NT2/D1 (cell line): ENCODE measurements around the gene C16orf86.

Experiments used
- DNase-seq: peaks from one replicate; pipeline ENCODE4 v3.0.0-alpha.2; 2011; ENCODE audit warnings: low read depth, low spot score
- H3K27me3 ChIP-seq: 2 replicates; pipeline ENCODE4 v1.6.0; 2011; ENCODE audit warnings: mild to moderate bottlenecking; ENCODE audit not compliant: insufficient read length, insufficient read depth
- H3K36me3 ChIP-seq: 2 replicates; pipeline ENCODE4 v1.6.1; 2011; ENCODE audit warnings: mild to moderate bottlenecking, low read length, mixed read lengths; ENCODE audit not compliant: insufficient read depth, insufficient read length
- H3K4me1 ChIP-seq: 2 replicates; pipeline ENCODE4 v1.5.1; 2011; ENCODE audit not compliant: insufficient read depth, insufficient read length
- H3K4me3 ChIP-seq: 2 replicates; pipeline ENCODE4 v1.5.1; 2011; ENCODE audit warnings: low read depth; ENCODE audit not compliant: insufficient read length
- H3K9ac ChIP-seq: 2 replicates; pipeline ENCODE4 v1.6.0; 2011; ENCODE audit warnings: low read depth; ENCODE audit not compliant: insufficient read length
- H3K9me3 ChIP-seq: 2 replicates; pipeline ENCODE4 v1.5.1; 2011; ENCODE audit warnings: mild to moderate bottlenecking, low read length; ENCODE audit not compliant: insufficient read depth
- SUZ12 ChIP-seq: IDR thresholded peaks from 2 replicates; pipeline ENCODE4 v1.6.1; 2011; ENCODE audit not compliant: insufficient read length, insufficient read depth; ENCODE audit errors: extremely low read depth
- YY1 ChIP-seq: IDR thresholded peaks from 2 replicates; pipeline ENCODE4 v1.6.1; 2011; ENCODE audit not compliant: insufficient read length, insufficient read depth
- ZNF274 ChIP-seq: IDR thresholded peaks from 2 replicates; pipeline ENCODE4 v1.6.1; 2011; ENCODE audit warnings: mild to moderate bottlenecking, low read depth, low read length

Gene C16orf86

DNA sequence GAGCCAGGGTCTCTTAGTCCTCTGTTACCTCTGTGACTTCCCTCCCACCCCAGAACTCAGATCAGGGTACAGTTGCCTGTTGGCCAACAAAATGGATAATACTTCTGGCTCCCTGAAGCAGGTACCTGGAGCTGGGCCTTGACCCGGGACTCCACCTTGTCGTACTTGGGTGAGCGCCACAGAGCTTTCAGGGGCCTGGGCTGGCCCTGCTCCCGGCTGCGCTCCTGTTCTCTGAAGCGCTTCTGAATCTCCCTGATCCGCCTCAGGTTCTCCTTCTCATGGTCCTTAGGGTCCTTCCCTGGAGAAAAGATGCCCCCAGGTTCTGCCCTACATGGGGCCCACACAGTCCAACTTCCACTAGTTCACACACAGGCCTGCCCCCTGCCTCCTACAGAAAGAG, 1.7 kb upstream of the C16orf86 start:
- TF ChIP-seq ZNF274 (no peak), YY1 (no peak), SUZ12 (no peak)
- H3K27me3 ChIP-seq: peaks cover 18% of the 10 kb centered on the region
- H3K4me3 ChIP-seq: no peak overlapping the region
- no peaks in the 10 kb centered on the region for H3K9me3 ChIP-seq
- DNase-seq: no peak
- peaks cover 32% of the 10 kb centered on the region for H3K36me3 ChIP-seq
- peaks cover 26% of the 10 kb centered on the region for H3K4me1 ChIP-seq
- H3K9ac ChIP-seq: no peak overlapping the region

DNA sequence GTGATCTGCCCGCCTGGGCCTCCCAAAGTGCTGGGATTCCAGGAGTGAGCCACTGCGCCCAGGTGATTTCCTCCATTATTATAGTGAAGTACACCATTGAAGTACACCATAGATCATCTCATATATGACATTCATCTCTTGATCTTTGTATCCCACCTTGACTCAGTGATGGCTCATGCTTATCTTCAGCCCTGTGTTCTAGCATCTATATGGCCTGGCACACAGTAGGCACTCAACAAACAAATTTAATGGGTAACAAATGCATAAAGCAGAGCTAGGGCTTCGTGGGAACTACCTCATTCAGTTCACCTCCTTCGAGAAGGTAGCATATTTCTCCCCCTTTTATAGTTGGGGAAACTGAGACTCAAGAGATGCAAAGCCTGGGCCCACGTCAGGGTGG, 1.0 kb upstream of the C16orf86 start:
- Histone ChIP-seq H3K9me3 (no peaks in the 10 kb centered on the region), H3K27me3 (peaks cover 18% of the 10 kb centered on the region), H3K4me1 (peaks cover 26% of the 10 kb centered on the region), H3K36me3 (peaks cover 32% of the 10 kb centered on the region), H3K9ac (peak overlapping the region; percentile 77), H3K4me3 (peak overlapping the region; percentile 78)
- no peak for DNase-seq
- no peak for TF ChIP-seq ZNF274
- no peak for TF ChIP-seq SUZ12
- TF ChIP-seq YY1: no peak

DNA sequence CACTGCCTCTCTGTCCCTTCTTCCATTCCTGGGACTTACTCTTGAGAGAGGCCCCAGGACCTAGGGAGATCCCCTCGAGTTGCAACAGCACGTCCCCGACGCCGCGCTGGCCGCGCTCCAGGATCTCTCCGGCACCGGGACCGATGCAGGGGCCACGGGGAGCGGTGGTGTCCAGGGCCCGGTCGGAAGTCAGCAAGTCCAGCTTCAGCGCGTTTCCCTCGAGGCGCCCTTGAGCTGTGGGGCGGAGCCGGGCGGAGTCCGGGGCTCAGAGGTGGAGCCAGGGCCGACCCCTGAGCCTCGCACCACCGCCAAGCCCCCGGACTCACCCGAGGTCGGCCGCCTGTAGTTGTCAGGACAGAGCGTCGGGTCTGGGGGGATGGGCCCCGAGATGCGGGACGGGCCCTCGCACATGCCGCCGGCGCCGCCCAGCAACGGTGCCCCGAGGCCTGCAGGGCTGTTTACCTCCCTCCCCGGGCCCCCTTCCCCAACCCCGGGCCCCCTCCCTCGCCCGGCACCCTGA, 522 bp upstream of the C16orf86 start:
- peak overlapping the region; percentile 77 for H3K9ac ChIP-seq

DNA sequence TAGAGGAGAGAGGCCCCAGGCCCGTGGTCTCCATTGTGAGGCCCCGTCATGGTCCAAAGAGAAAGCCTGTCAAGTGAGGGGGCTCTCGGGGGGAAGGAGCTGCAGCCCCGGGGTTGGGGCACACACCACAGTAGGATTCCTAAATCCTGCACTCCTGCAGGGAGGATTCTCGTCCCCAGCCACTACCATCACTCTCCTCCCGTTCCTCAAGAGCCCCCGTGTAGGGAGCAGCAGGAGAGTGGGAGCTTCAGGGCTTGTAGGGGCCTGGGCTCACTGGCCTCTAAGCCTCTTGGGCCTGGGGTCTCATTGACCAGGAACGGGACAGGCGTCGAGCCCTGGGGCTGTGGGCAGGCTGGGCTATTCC, 821 bp downstream of the C16orf86 start:
- Histone ChIP-seq H3K27me3 (peaks cover 3% of the 10 kb centered on the region), H3K4me3 (peak overlapping the region; percentile 78), H3K4me1 (peaks cover 17% of the 10 kb centered on the region), H3K36me3 (peaks cover 29% of the 10 kb centered on the region), H3K9me3 (no peaks in the 10 kb centered on the region), H3K9ac (peak overlapping the region; percentile 80)
- no peak for TF ChIP-seq ZNF274
- no peak for TF ChIP-seq YY1
- no peak for TF ChIP-seq SUZ12
- DNase-seq: no peak

More for the DNA sequence above, 522 bp upstream of the C16orf86 start:
- Histone ChIP-seq H3K4me1 (peaks cover 23% of the 10 kb centered on the region), H3K9me3 (no peaks in the 10 kb centered on the region), H3K27me3 (peaks cover 16% of the 10 kb centered on the region), H3K36me3 (peaks cover 32% of the 10 kb centered on the region), H3K4me3 (peak overlapping the region; percentile 78)
- DNase-seq: no peak
- TF ChIP-seq SUZ12: no peak

DNA sequence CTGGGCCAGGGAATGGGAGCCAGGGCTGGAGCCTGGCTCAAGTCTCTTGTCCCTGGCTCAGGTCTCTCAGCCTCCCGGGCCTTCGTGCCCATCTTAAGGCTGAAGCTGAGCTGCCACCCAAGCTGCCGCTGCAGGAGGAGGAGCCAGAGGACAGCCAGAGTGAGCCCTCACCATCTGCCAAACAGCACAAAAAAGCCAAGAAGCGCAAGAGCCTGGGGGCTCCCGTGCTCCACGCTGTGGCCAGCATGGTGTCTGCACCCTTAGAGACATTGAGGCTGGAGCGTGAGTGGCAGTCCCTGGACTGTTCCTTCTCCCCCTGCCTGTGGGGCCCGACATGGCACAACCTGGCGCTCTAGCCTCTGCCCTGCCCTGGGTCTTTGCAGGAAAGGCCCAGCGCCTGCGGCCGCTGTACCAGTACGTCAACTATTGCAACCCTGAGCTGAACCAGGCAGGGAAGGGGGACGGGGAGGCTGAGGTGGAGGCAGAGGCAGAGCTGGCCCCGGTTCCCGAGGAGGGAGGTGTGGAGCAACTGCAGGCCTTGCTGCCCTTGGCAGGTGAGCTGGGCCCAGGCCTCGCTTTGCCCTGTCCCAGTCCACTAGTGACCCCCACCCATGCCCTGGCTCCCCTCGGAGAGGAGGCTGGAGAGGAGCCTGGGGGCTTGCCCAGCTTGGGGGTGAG, 1.3 kb downstream of the C16orf86 start:
- Histone ChIP-seq H3K9ac (peak overlapping the region; percentile 80), H3K27me3 (no peaks in the 10 kb centered on the region), H3K4me1 (peaks cover 17% of the 10 kb centered on the region), H3K36me3 (peaks cover 23% of the 10 kb centered on the region), H3K4me3 (no peak overlapping the region), H3K9me3 (no peaks in the 10 kb centered on the region)
- DNase-seq: no peak
- TF ChIP-seq SUZ12 (no peak), ZNF274 (no peak), YY1 (no peak)

DNA sequence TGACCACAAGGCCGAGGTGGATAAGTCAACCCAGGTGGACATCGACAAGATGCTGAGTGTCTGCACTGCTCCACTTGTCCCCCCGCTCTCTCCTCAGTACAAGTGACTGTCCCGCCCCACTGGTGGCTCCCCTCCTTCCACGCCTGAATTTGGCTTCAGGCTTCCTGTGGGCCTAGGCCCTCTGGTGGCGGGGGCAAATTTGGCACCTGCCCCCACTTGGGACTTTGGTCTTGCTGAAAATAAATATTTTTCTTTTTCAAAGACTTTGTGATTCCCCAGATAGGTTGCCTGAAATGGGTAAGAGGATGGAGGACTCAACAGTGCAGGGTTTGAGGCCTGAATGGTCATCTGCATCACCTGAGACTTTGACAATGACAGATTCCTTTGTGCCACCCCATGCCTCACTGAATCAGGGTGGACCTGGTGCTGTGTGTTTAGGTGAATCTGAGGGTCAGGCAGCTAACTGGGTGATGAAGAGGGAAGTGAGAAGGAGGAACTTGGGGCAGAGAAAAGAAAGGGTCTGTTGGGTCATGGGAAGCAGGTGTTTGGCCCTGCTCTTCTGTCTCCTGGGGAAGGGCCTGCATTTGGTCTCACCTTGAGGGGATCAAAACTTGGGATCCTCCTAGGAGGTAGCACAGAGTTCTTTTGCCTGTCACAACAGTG, 2.0 kb downstream of the C16orf86 start:
- H3K4me3 ChIP-seq: no peak overlapping the region
- no peaks in the 10 kb centered on the region for H3K9me3 ChIP-seq
- H3K4me1 ChIP-seq: peaks cover 14% of the 10 kb centered on the region
- no peak for TF ChIP-seq ZNF274
- no peak for TF ChIP-seq YY1
- TF ChIP-seq SUZ12: no peak
- DNase-seq: no peak
- peaks cover 17% of the 10 kb centered on the region for H3K36me3 ChIP-seq
- H3K27me3 ChIP-seq: no peaks in the 10 kb centered on the region
- H3K9ac ChIP-seq: no peak overlapping the region

DNA sequence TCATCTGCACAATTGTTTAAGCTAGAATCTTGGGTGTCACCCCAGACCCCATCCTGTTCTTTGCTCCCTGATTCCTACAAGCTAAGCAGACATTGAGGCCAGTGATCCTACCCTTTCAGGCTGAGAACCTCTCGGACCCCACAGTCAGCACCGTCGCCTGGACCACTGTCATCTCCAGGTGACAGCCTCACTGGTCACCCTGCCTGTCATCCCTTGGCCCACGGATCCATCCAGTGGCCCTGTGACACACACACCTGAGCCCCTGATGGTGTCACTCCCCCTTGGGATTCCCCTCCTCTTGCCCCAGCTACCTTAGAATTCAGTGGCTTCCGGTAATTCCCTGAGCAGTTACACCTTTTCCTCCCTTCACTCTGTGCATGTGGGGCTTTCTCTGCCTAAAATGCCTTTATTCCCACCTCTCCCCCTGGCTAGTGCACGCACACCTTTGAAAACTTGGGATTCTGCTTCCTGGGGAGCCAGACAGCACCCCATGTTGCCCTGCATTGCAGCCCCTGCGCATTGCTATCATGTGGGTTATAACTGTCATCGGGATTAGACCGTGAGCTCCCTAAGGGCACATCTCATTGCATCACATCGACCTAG, 3.0 kb downstream of the C16orf86 start:
- Histone ChIP-seq H3K9me3 (no peaks in the 10 kb centered on the region), H3K4me3 (no peak overlapping the region), H3K36me3 (peaks cover 8% of the 10 kb centered on the region), H3K27me3 (no peaks in the 10 kb centered on the region), H3K4me1 (peaks cover 14% of the 10 kb centered on the region), H3K9ac (peak overlapping the region; percentile 4)
- TF ChIP-seq SUZ12 (no peak), YY1 (no peak), ZNF274 (no peak)
- no peak for DNase-seq
